B cell (primary cell): ENCODE results near the gene PRKN. TPM values are rescaled to one million over a fixed set of nuclear protein-coding genes. Genes with fewer than 3 reads are reported as not detected.

ENCODE experiments used
- ATAC-seq: fragments of 200-7000 bp; cut with Tn5 transposase; one replicate; pipeline ENCODE4 v1.10.0; 2021; ENCODE audit warnings: low read depth, mild to moderate bottlenecking, moderate number of reproducible peaks, moderate library complexity
- CTCF ChIA-PET: fragments of 350-600 bp; sonication (Branson Sonifier 250); formaldehyde crosslinking; loops from one replicate; lab custom pipeline; 2021; ENCODE audit warnings: antibody characterized with exemption, inconsistent platforms; lab: Charles Lee
- POLR2A ChIA-PET: fragments of 350-600 bp; sonication (Branson Sonifier 250); formaldehyde crosslinking; loops from one replicate; lab custom pipeline; 2021; ENCODE audit warnings: antibody characterized with exemption; lab: Charles Lee
- DNase-seq: peaks from one replicate; pipeline ENCODE4 v3.0.0; 2013
- H2AFZ ChIP-seq: 2 replicates; pipeline ENCODE4 v1.6.1; 2012; ENCODE audit warnings: mild to moderate bottlenecking, low read depth, low read length; ENCODE audit not compliant: insufficient read depth, poor library complexity, severe bottlenecking
- H3K27ac ChIP-seq, 2 donors: 1 replicate in 1 of 2; 2 replicates in 1 of 2; pipeline ENCODE4 v1.5.1; 2012 to 2013; ENCODE audit warnings: low read length in 2 of 2, mild to moderate bottlenecking in 2 of 2, moderate library complexity in 1 of 2
- H3K27me3 ChIP-seq, 4 experiments: fragments of 200-600 bp in 1 of 4; sonication (generic) in 1 of 4; replicated peaks in 1 of 4; 1 replicate in 2 of 4; 2 replicates in 2 of 4; pipeline versions ENCODE4 v1.6.1 to v1.7.0; 2013 to 2016; ENCODE audit warnings: low read length in 3 of 4, mild to moderate bottlenecking in 2 of 4, mixed read lengths in 1 of 4, moderate library complexity in 1 of 4; ENCODE audit not compliant: insufficient read depth in 4 of 4, control insufficient read depth in 3 of 4; ENCODE audit errors: control extremely low read depth in 1 of 4
- H3K36me3 ChIP-seq, 2 experiments: replicated peaks in 1 of 2; 1 replicate in 1 of 2; 2 replicates in 1 of 2; pipeline versions ENCODE4 v1.6.1 to v1.7.1; 2013; ENCODE audit warnings: low read length in 1 of 2; ENCODE audit not compliant: insufficient read depth in 2 of 2, control insufficient read depth in 1 of 2; ENCODE audit errors: control extremely low read depth in 1 of 2, extremely low read depth in 1 of 2
- H3K4me1 ChIP-seq, 2 donors: fragments of 200-600 bp in 1 of 2; sonication (generic) in 1 of 2; 1 replicate in 1 of 2; 2 replicates in 1 of 2; pipeline versions ENCODE4 v1.5.1 to v1.6.1; 2013 to 2017; ENCODE audit warnings: low read length in 2 of 2; ENCODE audit not compliant: control insufficient read depth in 2 of 2, insufficient read depth in 2 of 2
- H3K4me2 ChIP-seq: replicated peaks from 2 replicates; pipeline ENCODE3; 2012; ENCODE audit warnings: mild to moderate bottlenecking, low read depth, low read length; ENCODE audit not compliant: poor library complexity, severe bottlenecking
- H3K4me3 ChIP-seq, 5 experiments: fragments of 200-600 bp in 1 of 5; sonication (generic) in 1 of 5; 1 replicate in 3 of 5; 2 replicates in 2 of 5; pipeline versions ENCODE4 v1.5.1 to v1.7.0; 2011 to 2016; ENCODE audit warnings: low read length in 4 of 5, mild to moderate bottlenecking in 4 of 5, low read depth in 2 of 5, control low read depth in 1 of 5, moderate library complexity in 1 of 5; ENCODE audit not compliant: insufficient read depth in 1 of 5; ENCODE audit errors: control extremely low read depth in 1 of 5, extremely low read depth in 1 of 5
- H3K79me2 ChIP-seq: fragments of 200-600 bp; sonication (generic); one replicate; pipeline ENCODE4 v1.6.0; 2016; ENCODE audit warnings: low read length; ENCODE audit not compliant: control insufficient read depth, insufficient read depth
- H3K9ac ChIP-seq: fragments of 200-600 bp; sonication (generic); 2 replicates; pipeline ENCODE4 v1.6.1; 2017; ENCODE audit warnings: mild to moderate bottlenecking, low read length, moderate library complexity
- H3K9me3 ChIP-seq, 3 donors: one replicate each; pipeline versions ENCODE4 v1.6.1 to v1.7.1; 2013; ENCODE audit warnings: low read length in 2 of 3; ENCODE audit not compliant: control insufficient read depth in 2 of 3, insufficient read depth in 1 of 3; ENCODE audit errors: control extremely low read depth in 1 of 3
- H4K20me1 ChIP-seq: 2 replicates; pipeline ENCODE4 v1.6.0; 2012; ENCODE audit warnings: mild to moderate bottlenecking, low read length; ENCODE audit not compliant: insufficient read depth, control insufficient read depth, poor library complexity, severe bottlenecking
- H3K27ac Mint-ChIP-seq: one replicate; pipeline ENCODE4 v1.8.0; 2021; ENCODE audit warnings: mixed read lengths
- H3K27me3 Mint-ChIP-seq: one replicate; pipeline ENCODE4 v1.8.0; 2021; ENCODE audit warnings: mixed read lengths
- H3K4me1 Mint-ChIP-seq: one replicate; pipeline ENCODE4 v1.8.0; 2021; ENCODE audit warnings: mixed read lengths
- H3K4me3 Mint-ChIP-seq: one replicate; pipeline ENCODE4 v1.8.0; 2021; ENCODE audit warnings: mixed read lengths
- H3K9me3 Mint-ChIP-seq: one replicate; pipeline ENCODE4 v1.8.0; 2022; ENCODE audit warnings: mixed read lengths; ENCODE audit not compliant: insufficient read depth
- CTCF ChIP-seq: fragments of 200-600 bp; IDR thresholded peaks from one replicate; pipeline ENCODE4 v1.8.0; 2022; ENCODE audit warnings: antibody characterized with exemption, mild to moderate bottlenecking
- EZH2 ChIP-seq: IDR thresholded peaks from 2 replicates; pipeline ENCODE4 v1.6.1; 2012; ENCODE audit warnings: borderline replicate concordance, low read depth, mild to moderate bottlenecking, moderate library complexity, low read length; ENCODE audit not compliant: insufficient read depth, poor library complexity, severe bottlenecking
- WGBS: methylation state at CpG from one replicate; pipeline ENCODE4 v1.1.5; 2013; ENCODE audit warnings: missing lambda C conversion rate; ENCODE audit not compliant: insufficient coverage; 5-methylcytosine and 5-hydroxymethylcytosine counted together
- intact Hi-C: fragments of 100-400 bp; cut with micrococcal nuclease; formaldehyde crosslinking; loops from one replicate; pipeline ENCODE4 v1.10.0; 2022
- polyA plus RNA-seq: library from polyadenylated mRNA; depleted of rRNA; stranded (reverse); fragments of >200 nt; gene quantifications from 2 replicates; pipeline ENCODE4 v1.2.3, GENCODE V29; 2012
- total RNA-seq, 2 donors: library from RNA; stranded (reverse); fragments of 120-200 nt in 1 of 2; gene quantifications; 1 replicate in 1 of 2; 2 replicates in 1 of 2; pipeline versions ENCODE4 v1.2.3 to v1.2.4, GENCODE V29; 2013 to 2022

Gene PRKN
- total and polyA plus RNA-seq, 2 donors (not counting 1 experiment from before 2014, with no cell fraction given): 1.6 to 6.2 TPM

DNA sequence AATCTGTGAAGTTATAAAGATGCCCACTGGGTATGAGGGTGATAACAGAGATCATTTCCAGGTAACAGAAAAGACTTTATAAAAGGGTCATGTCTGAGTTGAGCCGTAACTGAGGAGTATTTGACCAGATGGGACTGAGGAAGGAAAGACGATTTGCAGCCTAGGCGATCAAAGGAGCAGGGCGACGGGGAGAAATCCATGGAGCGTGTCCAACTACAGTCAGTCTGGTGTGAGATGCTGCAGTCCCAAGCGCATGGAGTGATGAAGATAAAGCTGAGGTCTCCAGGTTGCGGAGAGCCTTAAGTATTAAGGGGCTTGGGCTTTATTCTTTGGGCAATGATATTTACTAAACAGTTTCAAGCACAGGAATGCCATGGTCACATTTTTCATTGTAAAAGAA, 166.7 kb downstream of the PRKN start:
- Mint-ChIP-seq H3K4me1 (no peaks in the 10 kb centered on the region), H3K27ac (no peak overlapping the region)

DNA sequence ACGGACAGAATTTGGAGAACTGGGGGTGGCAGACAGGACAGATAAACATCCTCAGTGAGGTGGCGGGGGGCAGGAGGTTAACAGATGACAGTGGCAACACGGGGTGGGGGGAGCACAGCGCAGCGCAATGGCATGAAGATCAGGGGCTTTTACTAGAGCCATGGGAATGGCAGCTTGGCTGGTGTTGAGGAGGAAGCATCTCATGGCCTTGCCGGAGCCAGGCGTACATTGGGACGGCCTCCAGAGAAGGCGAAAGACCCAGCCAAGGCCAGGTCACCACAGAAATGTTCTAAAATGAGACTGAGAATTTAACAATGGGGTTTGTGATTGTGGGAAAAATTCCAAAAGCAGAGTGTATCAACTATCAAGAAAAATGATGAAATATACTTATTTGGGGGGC, 173.0 kb downstream of the PRKN start:
- ChIA-PET POLR2A (no interaction called here), CTCF (no interaction called here)
- DNase-seq (no peak), ATAC-seq (no peak)
- H3K4me3 Mint-ChIP-seq: no peak overlapping the region
- no peaks in the 10 kb centered on the region for H3K4me1 ChIP-seq
- WGBS: 93% methylated on average over 7 of the region's 9 CpGs
- no peaks in the 10 kb centered on the region for H3K4me1 Mint-ChIP-seq
- H3K9me3 Mint-ChIP-seq: no peaks in the 10 kb centered on the region
- TF ChIP-seq EZH2 (no peak), CTCF (no peak)
- H3K4me3 ChIP-seq: no peak overlapping the region
- no peak overlapping the region for H3K4me2 ChIP-seq
- H3K36me3 ChIP-seq: no peaks in the 10 kb centered on the region
- no peak overlapping the region for H3K9ac ChIP-seq
- no peak overlapping the region for H2AFZ ChIP-seq
- H3K27me3 ChIP-seq: no peaks in the 10 kb centered on the region
- intact Hi-C loops: no loop called here
- no peaks in the 10 kb centered on the region for H3K27me3 Mint-ChIP-seq
- H3K27ac ChIP-seq: no peak overlapping the region
- peaks cover 0 to 3% (median 0%) of the 10 kb centered on the region in 3 donors for H3K9me3 ChIP-seq
- H4K20me1 ChIP-seq: no peaks in the 10 kb centered on the region
- no peaks in the 10 kb centered on the region for H3K79me2 ChIP-seq
- no peak overlapping the region for H3K27ac Mint-ChIP-seq

More for the DNA sequence above, 166.7 kb downstream of the PRKN start:
- no peak overlapping the region for H3K4me3 ChIP-seq
- no peak for ATAC-seq
- TF ChIP-seq CTCF (no peak), EZH2 (no peak)
- no peaks in the 10 kb centered on the region for H4K20me1 ChIP-seq
- Mint-ChIP-seq H3K27me3 (no peaks in the 10 kb centered on the region), H3K9me3 (peaks cover 8% of the 10 kb centered on the region), H3K4me3 (no peak overlapping the region)
- ChIA-PET POLR2A (no interaction called here), CTCF (no interaction called here)
- H3K27ac ChIP-seq: no peak overlapping the region
- WGBS: 48% methylated on average over 5 of the region's 8 CpGs
- intact Hi-C loops: no loop called here
- no peak overlapping the region for H3K4me2 ChIP-seq
- no peak overlapping the region for H3K9ac ChIP-seq
- DNase-seq: no peak
- H3K4me1 ChIP-seq: no peaks in the 10 kb centered on the region
- no peaks in the 10 kb centered on the region for H3K36me3 ChIP-seq
- no peak overlapping the region for H2AFZ ChIP-seq
- H3K79me2 ChIP-seq: no peaks in the 10 kb centered on the region
- H3K9me3 ChIP-seq: peaks cover 0 to 26% (median 0%) of the 10 kb centered on the region in 3 donors
- H3K27me3 ChIP-seq: no peaks in the 10 kb centered on the region
